ENCODE results near the gene DNMT3L.

The DNMT3L gene

DNA sequence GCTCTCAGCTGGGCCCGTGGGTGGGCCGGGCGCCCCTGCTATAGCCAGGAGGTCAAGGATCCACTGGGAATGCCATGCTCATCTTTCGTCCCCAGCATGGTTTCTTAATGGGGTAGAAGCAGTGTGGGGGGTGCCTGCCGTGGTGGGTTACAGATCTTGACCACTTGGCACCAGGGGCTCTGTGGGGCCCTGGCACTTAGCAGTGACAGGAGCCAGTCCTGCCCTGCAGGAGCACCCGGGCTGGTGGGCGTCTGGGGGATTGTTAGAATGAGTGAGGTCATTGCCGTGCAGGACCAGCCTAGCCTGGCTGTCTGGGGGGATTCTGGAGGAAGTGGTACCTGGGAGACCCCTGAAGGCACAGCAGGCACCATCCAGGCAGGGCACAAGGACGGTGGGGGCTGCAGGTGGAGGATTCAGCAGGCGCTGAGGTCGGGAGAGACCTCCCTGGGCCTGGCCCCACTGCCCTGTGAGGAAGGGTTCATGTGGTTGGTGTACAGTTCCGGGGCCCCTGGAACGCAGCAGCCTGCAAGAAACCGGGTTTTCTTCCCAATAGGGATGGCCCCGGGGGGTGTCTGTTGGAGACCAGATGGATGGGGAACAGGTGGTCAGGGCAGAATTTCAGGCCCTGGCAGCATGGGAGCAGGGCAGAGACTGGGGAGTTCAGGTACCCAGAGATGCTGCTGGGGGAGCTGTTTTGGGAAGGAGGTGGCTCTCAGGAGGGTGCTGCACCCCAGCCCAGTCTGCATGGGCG is 28.8 kb upstream of the DNMT3L start:
- Histone ChIP-seq H3K79me2 (ENCODE audit: insufficient read depth, low read length) (no peaks in the 10 kb centered on the region), H4K20me1 (ENCODE audit: low read depth, low read length) (no peaks in the 10 kb centered on the region), H3F3A (ENCODE audit: insufficient read depth) (no peaks in the 10 kb centered on the region), H3K4me3 (ENCODE audit: insufficient read depth, low read length, poor library complexity, severe bottlenecking) (no peak overlapping the region), H3K9me3 (ENCODE audit: insufficient read depth, low read length) (no peaks in the 10 kb centered on the region), H3K27ac (ENCODE audit: low read depth, low read length) (no peak overlapping the region), H3K4me2 (ENCODE audit: low read depth, low read length, poor library complexity, severe bottlenecking) (no peak overlapping the region), H2AFZ (ENCODE audit: low read depth, low read length, severe bottlenecking) (no peak overlapping the region), H3K27me3 (ENCODE audit: low read length) (no peaks in the 10 kb centered on the region), H3K9ac (ENCODE audit: low read length) (no peak overlapping the region), H3K9me2 (replicated peaks; ENCODE audit: insufficient read depth, low read length) (no peaks in the 10 kb centered on the region), H3K36me3 (ENCODE audit: low read length) (no peaks in the 10 kb centered on the region)
- TF ChIP-seq EZH2phosphoT487 (conservative IDR thresholded peaks at IDR 0.05; ENCODE audit: low read length) = no peak
- TF ChIP-seq, protein P1, sequence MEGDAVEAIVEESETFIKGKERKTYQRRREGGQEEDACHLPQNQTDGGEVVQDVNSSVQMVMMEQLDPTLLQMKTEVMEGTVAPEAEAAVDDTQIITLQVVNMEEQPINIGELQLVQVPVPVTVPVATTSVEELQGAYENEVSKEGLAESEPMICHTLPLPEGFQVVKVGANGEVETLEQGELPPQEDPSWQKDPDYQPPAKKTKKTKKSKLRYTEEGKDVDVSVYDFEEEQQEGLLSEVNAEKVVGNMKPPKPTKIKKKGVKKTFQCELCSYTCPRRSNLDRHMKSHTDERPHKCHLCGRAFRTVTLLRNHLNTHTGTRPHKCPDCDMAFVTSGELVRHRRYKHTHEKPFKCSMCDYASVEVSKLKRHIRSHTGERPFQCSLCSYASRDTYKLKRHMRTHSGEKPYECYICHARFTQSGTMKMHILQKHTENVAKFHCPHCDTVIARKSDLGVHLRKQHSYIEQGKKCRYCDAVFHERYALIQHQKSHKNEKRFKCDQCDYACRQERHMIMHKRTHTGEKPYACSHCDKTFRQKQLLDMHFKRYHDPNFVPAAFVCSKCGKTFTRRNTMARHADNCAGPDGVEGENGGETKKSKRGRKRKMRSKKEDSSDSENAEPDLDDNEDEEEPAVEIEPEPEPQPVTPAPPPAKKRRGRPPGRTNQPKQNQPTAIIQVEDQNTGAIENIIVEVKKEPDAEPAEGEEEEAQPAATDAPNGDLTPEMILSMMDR (IDR thresholded peaks at IDR 0.05; ENCODE audit: insufficient read depth, low read length, poor library complexity, severe bottlenecking) = no peak

DNA sequence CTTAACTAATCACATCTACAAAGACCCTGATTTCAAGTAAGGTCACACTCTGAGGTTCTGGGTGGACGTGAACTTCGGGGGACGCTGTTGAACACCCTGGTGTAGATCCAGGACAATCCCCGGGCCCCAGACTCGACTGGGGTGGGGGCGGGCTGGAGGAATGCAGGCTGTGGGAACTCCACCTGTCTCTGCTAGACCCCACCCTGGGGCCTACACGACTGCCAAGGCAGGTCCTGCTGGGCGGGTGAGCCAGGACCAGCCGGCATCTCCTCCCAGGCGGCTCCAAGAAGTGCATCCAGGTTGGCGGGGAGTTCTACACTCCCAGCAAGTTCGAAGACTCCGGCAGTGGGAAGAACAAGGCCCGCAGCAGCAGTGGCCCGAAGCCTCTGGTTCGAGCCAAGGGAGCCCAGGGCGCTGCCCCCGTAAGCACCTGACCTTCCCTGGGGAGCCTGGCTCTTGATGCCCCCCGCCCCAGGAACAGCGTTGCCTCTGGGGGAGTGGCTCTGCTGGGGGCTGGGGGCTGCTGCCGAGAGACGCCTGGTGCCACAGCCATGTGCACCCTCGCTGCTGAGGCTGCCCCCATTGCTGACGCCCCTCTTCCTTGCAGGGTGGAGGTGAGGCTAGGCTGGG is 27.8 kb upstream of the DNMT3L start:
- Histone ChIP-seq H3F3A (ENCODE audit: insufficient read depth) (no peaks in the 10 kb centered on the region), H3K79me2 (ENCODE audit: insufficient read depth, low read length) (no peaks in the 10 kb centered on the region), H4K20me1 (ENCODE audit: low read depth, low read length) (no peaks in the 10 kb centered on the region), H3K4me3 (ENCODE audit: insufficient read depth, low read length, poor library complexity, severe bottlenecking) (no peak overlapping the region), H3K27me3 (ENCODE audit: low read length) (no peaks in the 10 kb centered on the region), H3K36me3 (ENCODE audit: low read length) (no peaks in the 10 kb centered on the region), H2AFZ (ENCODE audit: low read depth, low read length, severe bottlenecking) (no peak overlapping the region), H3K27ac (ENCODE audit: low read depth, low read length) (no peak overlapping the region), H3K9ac (ENCODE audit: low read length) (no peak overlapping the region), H3K9me2 (replicated peaks; ENCODE audit: insufficient read depth, low read length) (no peaks in the 10 kb centered on the region), H3K4me2 (ENCODE audit: low read depth, low read length, poor library complexity, severe bottlenecking) (no peak overlapping the region), H3K9me3 (ENCODE audit: insufficient read depth, low read length) (no peaks in the 10 kb centered on the region)
- TF ChIP-seq, protein P1 (IDR thresholded peaks at IDR 0.05; ENCODE audit: insufficient read depth, low read length, poor library complexity, severe bottlenecking) = no peak
- TF ChIP-seq EZH2phosphoT487 (conservative IDR thresholded peaks at IDR 0.05; ENCODE audit: low read length) = no peak

DNA sequence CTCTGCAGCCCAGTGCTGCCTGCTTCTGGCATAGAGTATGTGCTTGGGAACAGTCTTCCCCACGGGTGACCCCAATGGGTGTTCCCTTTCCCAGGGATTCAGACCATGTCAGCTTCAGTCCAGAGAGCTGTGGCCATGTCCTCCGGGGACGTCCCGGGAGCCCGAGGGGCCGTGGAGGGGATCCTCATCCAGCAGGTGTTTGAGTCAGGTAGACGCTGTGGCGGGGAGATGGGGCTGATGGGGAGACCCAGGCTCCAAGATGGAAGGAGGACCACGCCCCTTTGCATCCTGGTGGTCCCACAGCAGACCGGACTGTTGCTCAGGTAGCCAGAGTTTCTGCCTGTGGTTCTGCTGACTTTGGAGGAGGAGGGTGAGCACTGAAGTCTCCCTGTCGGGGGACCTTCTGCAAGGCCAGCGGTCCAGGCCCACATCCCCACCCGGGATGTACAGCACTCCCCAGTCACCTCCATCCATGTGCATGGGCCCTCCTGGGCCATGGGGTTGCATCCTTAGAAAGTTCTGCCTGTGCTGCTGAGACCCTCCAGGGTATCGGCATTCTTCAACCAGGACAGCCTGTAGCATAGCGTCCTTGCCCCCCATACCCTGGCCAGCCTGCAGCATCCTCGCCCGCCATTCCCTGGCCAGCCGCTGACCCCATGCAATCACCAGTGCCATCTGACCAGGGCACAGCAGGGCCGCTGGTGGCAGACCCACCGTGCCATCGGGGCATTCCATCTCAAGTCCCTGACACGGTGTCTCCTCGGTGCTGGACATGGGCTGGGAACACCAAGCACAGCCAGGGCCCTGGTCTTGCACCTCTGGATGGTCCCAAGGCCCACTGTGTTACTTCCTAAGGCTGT is 26.8 kb upstream of the DNMT3L start:
- Histone ChIP-seq H3K4me3 (ENCODE audit: insufficient read depth, low read length, poor library complexity, severe bottlenecking) (no peak overlapping the region), H3K79me2 (ENCODE audit: insufficient read depth, low read length) (no peaks in the 10 kb centered on the region), H3K9ac (ENCODE audit: low read length) (no peak overlapping the region), H3K9me2 (replicated peaks; ENCODE audit: insufficient read depth, low read length) (no peaks in the 10 kb centered on the region), H3K36me3 (ENCODE audit: low read length) (no peaks in the 10 kb centered on the region), H4K20me1 (ENCODE audit: low read depth, low read length) (no peaks in the 10 kb centered on the region), H3K27ac (ENCODE audit: low read depth, low read length) (no peak overlapping the region), H3K27me3 (ENCODE audit: low read length) (no peaks in the 10 kb centered on the region), H3F3A (ENCODE audit: insufficient read depth) (no peaks in the 10 kb centered on the region), H3K4me2 (ENCODE audit: low read depth, low read length, poor library complexity, severe bottlenecking) (no peak overlapping the region), H2AFZ (ENCODE audit: low read depth, low read length, severe bottlenecking) (no peak overlapping the region), H3K9me3 (ENCODE audit: insufficient read depth, low read length) (no peaks in the 10 kb centered on the region)
- TF ChIP-seq EZH2phosphoT487 (conservative IDR thresholded peaks at IDR 0.05; ENCODE audit: low read length) = no peak
- TF ChIP-seq, protein P1 (IDR thresholded peaks at IDR 0.05; ENCODE audit: insufficient read depth, low read length, poor library complexity, severe bottlenecking) = no peak

Data from SU-DHL-6 (cell line).